HG02973 (cell line): Measurements from ENCODE around the gene TMEM94.

Source experiments
- ATAC-seq: cut with Tn5 transposase; IDR thresholded peaks from one replicate; pipeline ENCODE4 v1.9.1; 2021; ENCODE audit warnings: moderate library complexity; ENCODE audit not compliant: unreplicated experiment

TMEM94 gene

GRCh38 chr17:75494326-75494877 lies 38.0 kb downstream of the TMEM94 start:
- no peak for ATAC-seq

- no peak for ATAC-seq
Observed at GRCh38 chr17:75496005-75496404, 39.6 kb downstream of the TMEM94 start.

- no peak for ATAC-seq
Observed at GRCh38 chr17:75498039-75498725, 41.7 kb downstream of the TMEM94 start.

- ATAC-seq = no peak
Observed at GRCh38 chr17:75498726-75499213, 42.3 kb downstream of the TMEM94 start.

GRCh38 chr17:75499313-75500022 lies 43.0 kb downstream of the TMEM94 start:
- ATAC-seq = no peak

GRCh38 chr17:75500419-75501216 lies 44.2 kb downstream of the TMEM94 start:
- ATAC-seq = no peak

- no peak for ATAC-seq
Observed at GRCh38 chr17:75501378-75502071, 45.1 kb downstream of the TMEM94 start.

GRCh38 chr17:75502072-75502720 lies 45.8 kb downstream of the TMEM94 start:
- no peak for ATAC-seq

- no peak for ATAC-seq
Observed at GRCh38 chr17:75502721-75503329, 46.4 kb downstream of the TMEM94 start.

- no peak for ATAC-seq
Observed at GRCh38 chr17:75503337-75503950, 47.0 kb downstream of the TMEM94 start.

- no peak for ATAC-seq
Observed at GRCh38 chr17:75503976-75504346, 47.5 kb downstream of the TMEM94 start.

- ATAC-seq = no peak
Observed at GRCh38 chr17:75504347-75505151, 48.1 kb downstream of the TMEM94 start.

- no peak for ATAC-seq
Observed at GRCh38 chr17:75505152-75505409, 48.6 kb downstream of the TMEM94 start.

GRCh38 chr17:75505640-75506039 lies 49.2 kb downstream of the TMEM94 start:
- no peak for ATAC-seq

- no peak for ATAC-seq
Observed at GRCh38 chr17:75506134-75506533, 49.7 kb downstream of the TMEM94 start.

- no peak for ATAC-seq
Observed at GRCh38 chr17:75506888-75507287, 50.5 kb downstream of the TMEM94 start.

- no peak for ATAC-seq
Observed at GRCh38 chr17:75507733-75508719, 51.6 kb downstream of the TMEM94 start.

GRCh38 chr17:75508931-75509361 lies 52.5 kb downstream of the TMEM94 start:
- ATAC-seq = no peak
